Measurements from ENCODE around the gene SAMD7.

GRCh38 chr3:169869484-169870220 lies 41.7 kb upstream of the SAMD7 start, which contains the start of gene LRRC31:
- TF ChIP-seq REST (IDR thresholded peaks at IDR 0.05; ENCODE audit: insufficient read depth in 1 of 2, low read depth in 2 of 2, low read length in 2 of 2) (no peak), TAF1 (IDR thresholded peaks at IDR 0.05; ENCODE audit: borderline replicate concordance, insufficient read depth, low read length) (no peak)
